NCI-H187 (cell line): Measurements from ENCODE around the gene ARHGDIA.

Experiments
- DNase-seq, 2 experiments: peaks; one replicate each; lab custom pipeline; 2025; lab: John Stamatoyannopoulos, UW

The ARHGDIA gene

GRCh38 chr17:81865358-81865732 is 5.8 kb downstream of the ARHGDIA start:
- no peak for DNase-seq

GRCh38 chr17:81863833-81864768 is 7.0 kb downstream of the ARHGDIA start:
- DNase-seq, result no peak

GRCh38 chr17:81863123-81863675 is 7.9 kb downstream of the ARHGDIA start:
- no peak for DNase-seq

GRCh38 chr17:81860756-81861568 is 10.2 kb downstream of the ARHGDIA start:
- peak; percentile 97 to 100 for DNase-seq

GRCh38 chr17:81859906-81860755 is 11.0 kb downstream of the ARHGDIA start, which contains the start of gene P4HB:
P4HB (minus strand) TSS chr17:81860535; CDS start chr17:81860471, 64 bp downstream.
- DNase-seq, result no peak

GRCh38 chr17:81858967-81859905 is 11.9 kb downstream of the ARHGDIA start:
- DNase-seq, result no peak

- DNase-seq, result no peak
These were observed 12.8 kb downstream of the ARHGDIA start for GRCh38 chr17:81858170-81858966.

GRCh38 chr17:81854974-81855774 is 16.0 kb downstream of the ARHGDIA start:
- DNase-seq, result no peak

- no peak for DNase-seq
These were observed 18.9 kb downstream of the ARHGDIA start for GRCh38 chr17:81852237-81852636.

GRCh38 chr17:81851423-81851822 is 19.7 kb downstream of the ARHGDIA start:
- DNase-seq, result no peak

GRCh38 chr17:81849457-81849856 is 21.7 kb downstream of the ARHGDIA start:
- no peak for DNase-seq

GRCh38 chr17:81846743-81847689 is 24.1 kb downstream of the ARHGDIA start:
- no peak for DNase-seq

GRCh38 chr17:81845881-81846742 is 25.0 kb downstream of the ARHGDIA start:
- DNase-seq, result no peak

GRCh38 chr17:81845361-81845760 is 25.8 kb downstream of the ARHGDIA start:
- no peak for DNase-seq

- no peak for DNase-seq
These were observed 26.2 kb downstream of the ARHGDIA start for GRCh38 chr17:81844887-81845286.

- no peak for DNase-seq
These were observed 26.7 kb downstream of the ARHGDIA start for GRCh38 chr17:81844327-81844851.
